MM.1S (cell line): ENCODE results near the gene RCCD1.

Source experiments
- DNase-seq: peaks from one replicate; pipeline ENCODE4 v3.0.0-alpha.2; 2015
- H2AFZ ChIP-seq: fragments of 300-600 bp; sonication (generic); 2 replicates; pipeline ENCODE4 v1.6.0; 2016; ENCODE audit warnings: antibody characterized with exemption, low read length
- H3F3A ChIP-seq: fragments of 300-600 bp; sonication (generic); 2 replicates; pipeline ENCODE4 v1.6.1; 2016; ENCODE audit warnings: mild to moderate bottlenecking, antibody characterized with exemption, low read length, moderate library complexity, mixed read lengths; ENCODE audit not compliant: insufficient read depth
- H3K27ac ChIP-seq: fragments of 300-600 bp; sonication (generic); 2 replicates; pipeline ENCODE4 v1.5.1; 2016; ENCODE audit warnings: mild to moderate bottlenecking, low read length
- H3K27me3 ChIP-seq: fragments of 300-600 bp; sonication (generic); replicated peaks from 2 replicates; pipeline ENCODE4 v1.6.0; 2016; ENCODE audit warnings: low read length; ENCODE audit not compliant: insufficient read depth
- H3K36me3 ChIP-seq: fragments of 300-600 bp; sonication (generic); replicated peaks from 2 replicates; pipeline ENCODE4 v1.6.1; 2016; ENCODE audit warnings: mild to moderate bottlenecking, low read length, mixed read lengths; ENCODE audit not compliant: insufficient read depth
- H3K4me1 ChIP-seq: fragments of 300-600 bp; sonication (generic); 2 replicates; pipeline ENCODE4 v1.6.1; 2016; ENCODE audit warnings: low read length, mixed read lengths
- H3K4me2 ChIP-seq: fragments of 300-600 bp; sonication (generic); 2 replicates; pipeline ENCODE4 v1.6.0; 2016; ENCODE audit warnings: low read depth, low read length
- H3K4me3 ChIP-seq: fragments of 300-600 bp; sonication (generic); 2 replicates; pipeline ENCODE4 v1.5.1; 2016; ENCODE audit warnings: low read length, mixed read lengths
- H3K79me2 ChIP-seq: fragments of 300-600 bp; sonication (generic); 2 replicates; pipeline ENCODE4 v1.6.1; 2016; ENCODE audit warnings: mixed run types, low read length, mixed read lengths
- H3K9ac ChIP-seq: fragments of 300-600 bp; sonication (generic); 2 replicates; pipeline ENCODE4 v1.6.1; 2016; ENCODE audit warnings: low read length, mixed read lengths
- H3K9me2 ChIP-seq: fragments of 300-600 bp; sonication (generic); replicated peaks from 2 replicates; pipeline ENCODE4 v1.6.1; 2016; ENCODE audit warnings: mild to moderate bottlenecking, low read length, mixed read lengths; ENCODE audit not compliant: insufficient read depth
- H3K9me3 ChIP-seq: fragments of 300-600 bp; sonication (generic); replicated peaks from 2 replicates; pipeline ENCODE4 v1.6.1; 2016; ENCODE audit warnings: mild to moderate bottlenecking, low read length, mixed read lengths; ENCODE audit not compliant: insufficient read depth
- H4K20me1 ChIP-seq: fragments of 300-600 bp; sonication (generic); 2 replicates; pipeline ENCODE4 v1.6.1; 2016; ENCODE audit warnings: mild to moderate bottlenecking, low read length, moderate library complexity, mixed read lengths; ENCODE audit not compliant: insufficient read depth
- CTCF ChIP-seq: fragments of 300-600 bp; sonication (generic); IDR thresholded peaks from 2 replicates; pipeline ENCODE4 v1.5.1; 2016; ENCODE audit warnings: antibody characterized with exemption, low read length, mixed read lengths
- EZH2 ChIP-seq: fragments of 300-600 bp; sonication (generic); optimal IDR thresholded peaks from 2 replicates; pipeline ENCODE3; 2017; ENCODE audit warnings: low read depth, mild to moderate bottlenecking, antibody characterized with exemption, low read length, mixed read lengths
- EZH2phosphoT487 ChIP-seq: fragments of 300-600 bp; sonication (generic); IDR thresholded peaks from 2 replicates; pipeline ENCODE4 v1.6.1; 2018; ENCODE audit warnings: antibody characterized with exemption, low read length

RCCD1 gene

GRCh38 chr15:90949979-90950675 is 4.6 kb upstream of the RCCD1 start:
- H3K9me2 ChIP-seq = no peaks in the 10 kb centered on the region
- no peaks in the 10 kb centered on the region for H3K27me3 ChIP-seq
- H3K4me1 ChIP-seq = no peaks in the 10 kb centered on the region
- H3K4me3 ChIP-seq = no peak overlapping the region
- H3K36me3 ChIP-seq = no peaks in the 10 kb centered on the region
- no peaks in the 10 kb centered on the region for H3K79me2 ChIP-seq
- TF ChIP-seq EZH2phosphoT487 (no peak), EZH2 (no peak), CTCF (no peak)
- H3K9ac ChIP-seq = no peak overlapping the region
- no peak for DNase-seq
- H3K27ac ChIP-seq = no peak overlapping the region
- peaks cover 11% of the 10 kb centered on the region for H3F3A ChIP-seq
- no peak overlapping the region for H2AFZ ChIP-seq
- no peaks in the 10 kb centered on the region for H4K20me1 ChIP-seq
- no peak overlapping the region for H3K4me2 ChIP-seq
- H3K9me3 ChIP-seq = no peaks in the 10 kb centered on the region

- no peaks in the 10 kb centered on the region for H3K36me3 ChIP-seq
- no peak for TF ChIP-seq EZH2
- TF ChIP-seq CTCF = no peak
- no peak for TF ChIP-seq EZH2phosphoT487
- H2AFZ ChIP-seq = no peak overlapping the region
- H3F3A ChIP-seq = peaks cover 16% of the 10 kb centered on the region
- H3K9ac ChIP-seq = no peak overlapping the region
- H3K4me1 ChIP-seq = no peaks in the 10 kb centered on the region
- no peaks in the 10 kb centered on the region for H4K20me1 ChIP-seq
- DNase-seq = no peak
- no peaks in the 10 kb centered on the region for H3K27me3 ChIP-seq
- peaks cover 5% of the 10 kb centered on the region for H3K79me2 ChIP-seq
- no peak overlapping the region for H3K4me2 ChIP-seq
- no peak overlapping the region for H3K27ac ChIP-seq
- no peaks in the 10 kb centered on the region for H3K9me3 ChIP-seq
- H3K4me3 ChIP-seq = no peak overlapping the region
- no peaks in the 10 kb centered on the region for H3K9me2 ChIP-seq
These were observed 4.0 kb upstream of the RCCD1 start for GRCh38 chr15:90950676-90951075.

- no peaks in the 10 kb centered on the region for H3K36me3 ChIP-seq
- no peaks in the 10 kb centered on the region for H3K4me1 ChIP-seq
- no peak overlapping the region for H3K27ac ChIP-seq
- H3K9ac ChIP-seq = no peak overlapping the region
- H3K27me3 ChIP-seq = no peaks in the 10 kb centered on the region
- TF ChIP-seq EZH2 = no peak
- TF ChIP-seq CTCF = no peak
- no peak for TF ChIP-seq EZH2phosphoT487
- peaks cover 27% of the 10 kb centered on the region for H3K79me2 ChIP-seq
- H3K9me2 ChIP-seq = no peaks in the 10 kb centered on the region
- no peak overlapping the region for H3K4me3 ChIP-seq
- no peak for DNase-seq
- H3K9me3 ChIP-seq = no peaks in the 10 kb centered on the region
- no peak overlapping the region for H2AFZ ChIP-seq
- no peaks in the 10 kb centered on the region for H4K20me1 ChIP-seq
- H3F3A ChIP-seq = peaks cover 25% of the 10 kb centered on the region
- no peak overlapping the region for H3K4me2 ChIP-seq
These were observed 1.6 kb upstream of the RCCD1 start for GRCh38 chr15:90952901-90953677.
